Muscle layer of duodenum (tissue), 2 donors: Measurements from ENCODE around the gene RHOD.

ENCODE experiments used
- H3K27ac ChIP-seq: one replicate; pipeline ENCODE4 v1.7.0; 2013; ENCODE audit warnings: mild to moderate bottlenecking, low read length
- H3K27me3 ChIP-seq: one replicate; pipeline ENCODE4 v1.7.0; 2013; ENCODE audit warnings: low read depth, mild to moderate bottlenecking, control low read depth, low read length
- H3K36me3 ChIP-seq, 2 donors: one replicate each; pipeline ENCODE4 v1.7.0; 2013; ENCODE audit warnings: low read length in 2 of 2, control low read depth in 1 of 2, mild to moderate bottlenecking in 1 of 2; ENCODE audit not compliant: insufficient read depth in 2 of 2, control insufficient read depth in 1 of 2
- H3K4me1 ChIP-seq, 2 donors: one replicate each; pipeline ENCODE4 v1.7.0; 2013; ENCODE audit warnings: low read length in 2 of 2, mild to moderate bottlenecking in 2 of 2, control low read depth in 1 of 2, moderate library complexity in 1 of 2; ENCODE audit not compliant: insufficient read depth in 2 of 2, control insufficient read depth in 1 of 2
- H3K4me3 ChIP-seq, 2 donors: one replicate each; pipeline ENCODE4 v1.7.0; 2013; ENCODE audit warnings: low read length in 2 of 2, low read depth in 1 of 2, mild to moderate bottlenecking in 1 of 2
- H3K9me3 ChIP-seq, 2 donors: one replicate each; pipeline ENCODE4 v1.7.0; 2013; ENCODE audit warnings: low read length in 2 of 2, control low read depth in 1 of 2, mild to moderate bottlenecking in 1 of 2; ENCODE audit not compliant: control insufficient read depth in 1 of 2
- donor health status: healthy.

The RHOD gene

GRCh38 chr11:67099831-67100324 lies 43.2 kb downstream of the RHOD start:
- no peaks in the 10 kb centered on the region for H3K27me3 ChIP-seq
- H3K36me3 ChIP-seq: no peaks in the 10 kb centered on the region
- H3K4me3 ChIP-seq: no peak overlapping the region
- no peak overlapping the region for H3K27ac ChIP-seq
- no peaks in the 10 kb centered on the region for H3K4me1 ChIP-seq
- H3K9me3 ChIP-seq: no peaks in the 10 kb centered on the region

GRCh38 chr11:67102664-67103063 lies 46.0 kb downstream of the RHOD start:
- Histone ChIP-seq H3K27ac (no peak overlapping the region), H3K9me3 (no peaks in the 10 kb centered on the region), H3K27me3 (no peaks in the 10 kb centered on the region)

GRCh38 chr11:67105964-67106363 lies 49.3 kb downstream of the RHOD start:
- Histone ChIP-seq H3K4me1 (peaks cover 0 to 3% of the 10 kb centered on the region in 2 donors), H3K9me3 (no peaks in the 10 kb centered on the region), H3K36me3 (no peaks in the 10 kb centered on the region), H3K27ac (no peak overlapping the region), H3K4me3 (no peak overlapping the region), H3K27me3 (no peaks in the 10 kb centered on the region)

More at GRCh38 chr11:67102664-67103063, 46.0 kb downstream of the RHOD start:
- no peaks in the 10 kb centered on the region for H3K36me3 ChIP-seq
- no peak overlapping the region for H3K4me3 ChIP-seq
- no peaks in the 10 kb centered on the region for H3K4me1 ChIP-seq

GRCh38 chr11:67111261-67111660 lies 54.6 kb downstream of the RHOD start:
- Histone ChIP-seq H3K27ac (no peak overlapping the region), H3K9me3 (no peaks in the 10 kb centered on the region), H3K36me3 (no peaks in the 10 kb centered on the region), H3K4me1 (peaks cover 0 to 14% of the 10 kb centered on the region in 2 donors), H3K27me3 (no peaks in the 10 kb centered on the region), H3K4me3 (no peak overlapping the region)

- H3K4me1 ChIP-seq: peaks cover 0 to 21% of the 10 kb centered on the region in 2 donors
- H3K27me3 ChIP-seq: no peaks in the 10 kb centered on the region
- no peaks in the 10 kb centered on the region for H3K9me3 ChIP-seq
- no peak overlapping the region for H3K4me3 ChIP-seq
- no peak overlapping the region for H3K27ac ChIP-seq
- no peaks in the 10 kb centered on the region for H3K36me3 ChIP-seq
Measured at GRCh38 chr11:67113231-67113721, 56.6 kb downstream of the RHOD start.

- H3K27me3 ChIP-seq: no peaks in the 10 kb centered on the region
- no peak overlapping the region for H3K27ac ChIP-seq
- no peak overlapping the region for H3K4me3 ChIP-seq
- peaks cover 0 to 21% of the 10 kb centered on the region in 2 donors for H3K4me1 ChIP-seq
- H3K36me3 ChIP-seq: no peaks in the 10 kb centered on the region
- H3K9me3 ChIP-seq: no peaks in the 10 kb centered on the region
Measured at GRCh38 chr11:67114275-67114896, 57.7 kb downstream of the RHOD start.

- peaks cover 3 to 15% of the 10 kb centered on the region in 2 donors for H3K4me1 ChIP-seq
- H3K27ac ChIP-seq: no peak overlapping the region
- H3K4me3 ChIP-seq: no peak overlapping the region
Measured at GRCh38 chr11:67116758-67117105, 60.1 kb downstream of the RHOD start.

GRCh38 chr11:67117176-67117575 lies 60.5 kb downstream of the RHOD start:
- Histone ChIP-seq H3K36me3 (no peaks in the 10 kb centered on the region), H3K27ac (no peak overlapping the region), H3K9me3 (no peaks in the 10 kb centered on the region), H3K4me1 (peaks cover 7 to 16% of the 10 kb centered on the region in 2 donors), H3K4me3 (peak overlapping the region in 1 of 2 donors; percentile 37), H3K27me3 (no peaks in the 10 kb centered on the region)

More at GRCh38 chr11:67116758-67117105, 60.1 kb downstream of the RHOD start:
- H3K36me3 ChIP-seq: no peaks in the 10 kb centered on the region
- no peaks in the 10 kb centered on the region for H3K9me3 ChIP-seq
- H3K27me3 ChIP-seq: no peaks in the 10 kb centered on the region

GRCh38 chr11:67117672-67118180 lies 61.1 kb downstream of the RHOD start:
- H3K36me3 ChIP-seq: no peaks in the 10 kb centered on the region
- H3K9me3 ChIP-seq: no peaks in the 10 kb centered on the region
- peaks cover 7 to 18% of the 10 kb centered on the region in 2 donors for H3K4me1 ChIP-seq
- peak overlapping the region in 1 of 2 donors; percentile 48 for H3K4me3 ChIP-seq
- no peak overlapping the region for H3K27ac ChIP-seq
- no peaks in the 10 kb centered on the region for H3K27me3 ChIP-seq

- peak overlapping the region in 1 of 2 donors; percentile 48 for H3K4me3 ChIP-seq
- H3K4me1 ChIP-seq: peaks cover 7 to 23% of the 10 kb centered on the region in 2 donors
- peak overlapping the region; percentile 69 for H3K27ac ChIP-seq
- no peaks in the 10 kb centered on the region for H3K36me3 ChIP-seq
- H3K27me3 ChIP-seq: no peaks in the 10 kb centered on the region
- no peaks in the 10 kb centered on the region for H3K9me3 ChIP-seq
Measured at GRCh38 chr11:67118181-67118766, 61.6 kb downstream of the RHOD start.

- H3K4me3 ChIP-seq: peak within 1 kb of the TSS; percentile 79 to 97
- H3K4me1 ChIP-seq: peaks cover 7 to 28% of the 10 kb centered on the region in 2 donors
- H3K27ac ChIP-seq: peak within 1 kb of the TSS; percentile 86
- H3K27me3 ChIP-seq: no peaks in the 10 kb centered on the region
- no peaks in the 10 kb centered on the region for H3K36me3 ChIP-seq
- no peaks in the 10 kb centered on the region for H3K9me3 ChIP-seq
Measured at GRCh38 chr11:67118801-67119584, 62.3 kb downstream of the RHOD start, which contains the start of gene KDM2A. TSS of gene KDM2A (plus strand) at chr11:67119263. CDS start at chr11:67121317, 2,054 bp downstream.
